NB4 (cell line): Measurements from ENCODE around the gene TMC8.

ENCODE experiments used
- CTCF ChIP-seq: IDR thresholded peaks from one replicate; pipeline ENCODE4 v1.5.1; 2012; ENCODE audit warnings: low read depth, low read length
- MYC ChIP-seq: IDR thresholded peaks from 2 replicates; pipeline ENCODE4 v1.6.1; 2011; ENCODE audit warnings: low read depth, low read length
- POLR2A ChIP-seq: IDR thresholded peaks from 2 replicates; pipeline ENCODE4 v1.6.1; 2011; ENCODE audit warnings: mild to moderate bottlenecking; ENCODE audit not compliant: insufficient read length; ENCODE audit errors: extremely low read depth

GRCh38 chr17:78183916-78184315, 53.3 kb downstream of the TMC8 start:
- TF ChIP-seq CTCF (no peak), POLR2A (no peak), MYC (no peak)
